MG63 (cell line): Measurements from ENCODE around the gene DTD1. TPM values are rescaled to one million over a fixed set of nuclear protein-coding genes. Genes with fewer than 3 reads are reported as not detected.
"Not testable (repeated sequence)": the region's sequence is repeated elsewhere in the genome, so short reads cannot be mapped to it uniquely, and the experiment has no call there.

Experiments used
- DNase-seq: peaks from one replicate; pipeline ENCODE4 v3.0.0-alpha.2; 2020
- H3K27me3 ChIP-seq: fragments of 250-450 bp; sonication (Bioruptor Pico); 2 replicates; pipeline ENCODE4 v1.5.1; 2020; ENCODE audit warnings: mild to moderate bottlenecking, moderate library complexity
- H3K36me3 ChIP-seq: fragments of 250-450 bp; sonication (Bioruptor Pico); 2 replicates; pipeline ENCODE4 v1.5.1; 2020; ENCODE audit warnings: mild to moderate bottlenecking, moderate library complexity
- H3K4me3 ChIP-seq: fragments of 250-450 bp; sonication (Bioruptor Pico); 2 replicates; pipeline ENCODE4 v1.5.1; 2020; ENCODE audit warnings: mild to moderate bottlenecking, moderate library complexity
- H3K9me3 ChIP-seq: fragments of 250-450 bp; sonication (Bioruptor Pico); 2 replicates; pipeline ENCODE4 v1.5.1; 2020; ENCODE audit warnings: mild to moderate bottlenecking, moderate library complexity
- total RNA-seq: library from RNA; depleted of rRNA; stranded (reverse); fragments of >200 nt; shearing (Covaris generic); gene quantifications from 2 replicates; pipeline ENCODE4 v1.2.3, GENCODE V29; 2014; ENCODE audit warnings: low replicate concordance

The DTD1 gene
- total RNA-seq, 1 experiment from 2014 or later: 48.2 TPM

DNA sequence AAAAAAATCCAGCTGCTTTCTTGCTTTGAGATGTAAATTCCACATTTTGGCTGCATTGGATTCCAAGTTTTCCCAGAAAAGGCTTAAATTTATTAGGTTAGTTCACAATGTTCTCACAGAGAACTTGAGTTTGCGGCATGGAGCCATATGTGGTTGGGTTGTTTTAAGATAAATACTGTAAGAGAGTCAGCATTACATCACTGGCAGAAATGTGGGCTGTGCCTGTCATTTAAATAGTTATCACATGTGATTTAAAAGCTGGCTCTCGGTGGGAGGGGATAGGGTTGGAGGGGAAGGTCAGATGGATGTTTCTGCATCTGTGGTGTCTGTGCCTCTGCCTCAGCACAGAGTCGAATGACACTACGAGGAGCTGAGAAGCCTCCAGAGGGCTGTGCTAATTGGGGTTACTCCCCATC, 151.9 kb downstream of the DTD1 start:
- H3K27me3 ChIP-seq: no peaks in the 10 kb centered on the region
- peak; percentile 27 for DNase-seq
- no peaks in the 10 kb centered on the region for H3K9me3 ChIP-seq
- H3K4me3 ChIP-seq: no peak overlapping the region
- no peaks in the 10 kb centered on the region for H3K36me3 ChIP-seq

DNA sequence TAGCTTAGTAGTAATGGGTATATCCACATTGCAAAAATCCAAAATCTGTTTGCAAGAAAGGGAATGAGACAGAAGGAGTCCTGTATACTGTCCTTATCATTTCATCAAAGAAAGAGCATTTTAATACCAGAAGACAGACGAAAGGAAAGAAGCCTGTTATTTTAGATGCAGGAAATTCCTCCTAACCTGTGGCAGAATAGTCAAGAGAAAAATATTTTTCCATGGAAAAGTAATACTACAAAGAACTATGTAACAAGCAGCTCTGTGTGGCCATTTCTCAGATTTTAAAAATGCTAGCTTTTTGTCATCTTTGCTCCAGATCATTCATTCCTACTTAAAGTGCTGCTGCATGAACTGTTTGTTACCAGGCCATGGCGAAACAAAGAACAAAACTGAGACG, 152.9 kb downstream of the DTD1 start:
- H3K27me3 ChIP-seq: no peaks in the 10 kb centered on the region
- no peaks in the 10 kb centered on the region for H3K9me3 ChIP-seq
- no peak overlapping the region for H3K4me3 ChIP-seq
- DNase-seq: no peak
- no peaks in the 10 kb centered on the region for H3K36me3 ChIP-seq

DNA sequence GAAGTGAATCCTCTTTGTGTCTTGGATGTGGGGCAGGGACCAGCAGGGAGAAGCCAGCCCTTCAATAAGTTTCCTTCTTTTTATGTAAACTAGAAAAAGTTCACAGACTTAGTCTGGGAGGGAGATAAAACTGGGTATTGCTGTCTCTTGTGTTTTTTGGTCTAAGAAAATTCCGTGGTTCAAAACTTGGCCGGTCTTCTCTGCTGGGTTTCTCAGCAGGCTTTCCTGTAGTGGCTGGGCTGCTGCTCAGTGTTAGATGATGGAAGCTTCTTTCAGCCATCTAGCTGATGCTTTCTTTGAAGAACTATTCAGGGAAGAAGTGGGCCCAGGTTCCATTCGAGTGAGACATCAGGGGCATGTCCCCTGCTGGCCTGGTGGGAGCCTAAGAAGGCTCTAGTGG, 155.0 kb downstream of the DTD1 start:
- H3K36me3 ChIP-seq: no peaks in the 10 kb centered on the region

DNA sequence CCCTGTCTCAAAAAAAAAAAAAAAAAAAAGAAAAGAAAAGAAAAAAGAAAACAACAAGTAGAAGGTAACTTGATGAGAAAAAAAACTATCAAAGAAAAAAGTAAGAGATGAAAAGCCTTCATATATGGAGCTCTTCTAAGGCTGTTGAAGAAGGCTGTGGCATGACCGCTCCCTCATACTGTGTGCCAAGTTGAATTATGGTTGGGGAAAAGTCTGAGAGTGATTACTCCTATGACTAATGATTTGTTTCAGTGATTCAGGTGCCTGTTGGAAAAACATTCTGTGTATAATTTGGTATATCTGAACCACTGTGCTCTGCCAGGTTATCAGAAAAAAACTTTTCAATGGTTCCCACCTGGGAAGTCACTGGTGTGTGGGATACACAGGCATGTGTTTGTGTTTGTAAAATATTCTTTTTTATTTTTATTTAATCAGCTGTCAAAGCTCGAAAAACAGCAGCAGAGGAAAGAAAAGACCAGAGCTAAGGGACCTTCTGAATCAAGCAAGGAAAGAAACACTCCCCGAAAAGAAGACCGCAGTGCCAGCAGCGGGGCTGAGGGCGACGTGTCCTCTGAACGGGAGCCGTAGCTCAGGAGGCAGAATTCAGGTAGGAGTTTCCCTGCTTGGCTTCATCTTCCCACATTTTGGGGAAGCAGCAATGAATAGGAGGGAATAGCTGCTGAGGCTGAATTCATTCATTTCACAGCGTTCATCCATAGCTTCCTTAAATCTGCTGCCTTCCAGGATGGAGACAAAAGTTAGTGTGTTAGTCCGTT, 156.0 kb downstream of the DTD1 start:
- H3K4me3 ChIP-seq: no peak overlapping the region
- no peaks in the 10 kb centered on the region for H3K36me3 ChIP-seq
- H3K9me3 ChIP-seq: no peaks in the 10 kb centered on the region
- peak; percentile 4 for DNase-seq
- no peaks in the 10 kb centered on the region for H3K27me3 ChIP-seq

More for the DNA sequence above, 155.0 kb downstream of the DTD1 start:
- H3K4me3 ChIP-seq: no peak overlapping the region
- H3K9me3 ChIP-seq: no peaks in the 10 kb centered on the region
- no peaks in the 10 kb centered on the region for H3K27me3 ChIP-seq
- no peak for DNase-seq

DNA sequence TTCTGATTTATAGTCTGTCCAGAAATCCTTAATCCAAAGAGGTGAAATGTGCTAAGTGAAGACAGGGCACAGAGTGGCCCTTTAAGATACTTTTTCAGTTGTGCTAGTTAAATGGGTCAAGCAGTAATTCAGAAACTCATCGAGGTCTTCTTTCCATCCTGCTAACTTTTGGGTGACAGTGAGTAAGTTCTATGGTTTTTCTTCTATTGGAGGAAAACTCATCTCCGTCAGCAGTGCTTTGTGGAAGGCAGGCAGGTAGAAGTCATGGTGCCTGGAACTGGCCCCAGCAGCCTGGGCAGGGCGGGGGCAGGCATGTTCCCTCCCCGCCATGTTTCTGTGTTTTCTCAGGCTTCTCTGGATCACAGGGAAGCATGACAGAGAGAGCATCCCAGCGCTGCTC, 159.2 kb downstream of the DTD1 start:
- DNase-seq: no peak
- Histone ChIP-seq H3K27me3 (no peaks in the 10 kb centered on the region), H3K4me3 (no peak overlapping the region), H3K36me3 (no peaks in the 10 kb centered on the region), H3K9me3 (no peaks in the 10 kb centered on the region)

DNA sequence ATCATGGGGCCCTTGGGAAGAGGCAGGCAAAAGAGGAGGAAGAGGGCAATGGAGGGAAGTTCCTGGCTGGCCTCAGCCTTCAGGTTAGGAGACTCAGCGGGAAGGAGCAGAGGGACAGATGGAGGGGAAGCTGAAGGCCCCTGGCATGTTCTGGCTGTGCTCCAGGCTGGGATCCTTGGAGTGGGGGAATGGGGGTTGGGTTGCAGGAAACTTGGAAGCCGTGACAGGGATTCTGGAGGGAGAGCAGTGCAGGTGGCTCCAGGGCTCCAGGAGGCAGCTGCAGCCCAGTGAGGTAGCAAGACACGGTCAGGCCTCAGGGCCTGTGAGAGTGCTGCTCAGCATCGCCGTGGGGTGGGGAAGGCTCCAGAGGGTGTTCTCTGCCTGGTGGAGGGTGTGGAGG, 161.1 kb downstream of the DTD1 start:
- DNase-seq: no peak
- H3K36me3 ChIP-seq: no peaks in the 10 kb centered on the region

DNA sequence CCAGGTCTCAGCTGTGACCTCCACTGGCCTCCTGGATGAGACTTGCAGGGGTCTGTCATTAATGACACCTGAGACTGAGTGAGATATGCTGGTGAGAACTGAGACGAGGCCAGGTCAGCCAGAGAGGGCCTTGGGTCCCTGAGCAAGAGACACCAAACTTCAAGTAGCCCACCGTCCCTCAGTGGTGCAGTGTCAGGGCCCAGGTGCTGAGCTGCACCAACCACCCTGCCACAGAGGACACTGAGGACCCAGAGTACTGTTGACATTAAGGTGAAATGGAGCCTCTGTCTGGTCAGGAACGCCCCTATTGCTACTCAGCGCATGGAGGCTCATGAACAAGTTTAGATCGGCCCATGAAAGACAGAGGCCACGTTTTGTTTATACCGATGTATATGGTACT, 161.7 kb downstream of the DTD1 start:
- Histone ChIP-seq H3K4me3 (no peak overlapping the region), H3K9me3 (no peaks in the 10 kb centered on the region), H3K27me3 (no peaks in the 10 kb centered on the region), H3K36me3 (no peaks in the 10 kb centered on the region)
- DNase-seq: no peak

More for the DNA sequence above, 161.1 kb downstream of the DTD1 start:
- Histone ChIP-seq H3K4me3 (no peak overlapping the region), H3K9me3 (no peaks in the 10 kb centered on the region), H3K27me3 (no peaks in the 10 kb centered on the region)

DNA sequence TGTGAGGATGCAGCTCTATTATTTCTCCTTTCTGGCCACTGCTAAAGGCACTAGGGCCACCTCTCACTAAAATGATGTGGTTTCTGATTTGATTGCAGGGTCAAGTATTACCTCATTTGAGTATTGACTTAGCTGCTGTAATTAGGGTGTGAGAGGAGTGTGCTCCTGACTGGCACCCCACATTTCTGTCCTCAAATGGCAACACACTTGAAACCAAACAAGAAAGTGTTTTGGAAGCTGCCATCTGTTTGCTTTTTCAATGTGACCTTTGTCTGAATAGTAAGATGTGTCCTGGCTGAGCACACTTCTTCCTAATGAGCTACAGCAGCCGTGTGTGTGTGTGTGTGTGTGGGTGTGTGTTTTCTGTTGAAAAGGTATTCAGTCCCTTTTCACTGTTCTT, 162.9 kb downstream of the DTD1 start:
- DNase-seq: no peak
- H3K27me3 ChIP-seq: no peaks in the 10 kb centered on the region
- H3K9me3 ChIP-seq: no peaks in the 10 kb centered on the region
- H3K4me3 ChIP-seq: no peak overlapping the region
- H3K36me3 ChIP-seq: no peaks in the 10 kb centered on the region

DNA sequence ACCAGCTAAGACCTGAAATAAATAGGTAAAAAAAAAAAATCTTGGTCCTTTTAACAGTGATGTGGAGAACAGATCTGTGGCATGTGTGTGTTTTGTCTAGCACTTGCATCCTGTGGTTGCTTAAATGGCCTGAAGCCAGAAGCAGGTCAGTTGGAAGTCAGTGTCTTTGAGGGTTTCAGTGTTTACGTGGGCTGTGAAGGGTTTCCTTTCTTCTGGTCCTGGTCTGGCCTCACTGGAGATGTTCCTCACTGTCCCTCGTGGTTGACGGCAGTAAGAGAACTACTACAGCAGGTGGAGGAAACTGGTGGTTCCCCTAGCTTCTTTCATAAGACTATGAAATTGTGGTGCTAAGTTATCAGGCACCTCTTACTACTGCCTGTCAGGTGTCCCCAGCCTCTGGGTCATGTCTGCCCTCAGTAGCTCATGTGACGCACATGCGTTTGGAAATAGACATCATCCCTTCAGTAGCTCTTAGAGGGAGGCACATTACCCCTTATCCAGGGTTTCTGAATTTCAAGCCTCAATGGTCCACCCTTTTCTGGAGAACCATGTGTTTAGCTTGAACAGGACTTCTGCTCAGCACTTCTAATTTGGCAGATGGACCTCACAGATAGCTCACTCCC, 166.3 kb downstream of the DTD1 start:
- DNase-seq: no peak
- Histone ChIP-seq H3K4me3 (no peak overlapping the region), H3K27me3 (no peaks in the 10 kb centered on the region), H3K9me3 (no peaks in the 10 kb centered on the region), H3K36me3 (no peaks in the 10 kb centered on the region)

DNA sequence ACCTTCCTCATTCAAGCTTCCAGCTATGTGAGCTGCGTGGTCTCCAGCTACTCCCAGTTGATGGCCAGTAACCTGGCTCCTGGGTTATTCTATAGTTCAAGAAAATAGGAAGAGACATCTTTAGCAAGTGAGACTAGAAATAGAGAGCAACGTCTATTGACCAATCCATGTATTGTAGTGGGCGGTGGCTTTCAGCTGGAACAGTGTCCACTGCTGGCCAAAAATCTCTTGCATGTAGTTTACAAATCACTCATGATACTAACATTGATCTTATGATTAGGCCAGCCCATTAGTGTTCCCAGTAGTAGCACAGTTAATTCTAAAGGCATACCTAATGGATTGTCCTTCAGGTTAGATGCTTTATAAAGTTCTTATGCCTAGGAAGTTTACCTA, 166.8 kb downstream of the DTD1 start:
- DNase-seq: no peak
- Histone ChIP-seq H3K9me3 (no peaks in the 10 kb centered on the region), H3K4me3 (no peak overlapping the region), H3K27me3 (no peaks in the 10 kb centered on the region), H3K36me3 (no peaks in the 10 kb centered on the region)

DNA sequence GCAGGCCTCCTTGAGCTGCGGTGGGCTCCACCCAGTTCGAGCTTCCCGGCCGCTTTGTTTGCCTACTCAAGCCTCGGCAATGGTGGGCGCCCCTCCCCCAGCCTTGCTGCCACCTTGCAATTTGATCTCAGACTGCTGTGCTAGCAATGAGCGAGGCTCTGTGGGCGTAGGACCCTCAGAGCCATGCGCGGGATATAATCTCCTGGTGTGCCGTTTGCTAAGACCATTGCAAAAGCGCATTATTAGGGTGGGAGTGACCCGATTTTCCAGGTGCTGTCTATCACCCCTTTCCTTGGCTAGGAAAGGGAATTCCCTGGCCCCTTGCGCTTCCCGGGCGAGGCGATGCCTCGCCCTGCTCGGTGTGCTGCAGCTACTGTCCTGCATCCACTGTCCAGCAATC, 173.0 kb downstream of the DTD1 start:
- not testable (repeated sequence) for H3K9me3 ChIP-seq, DNase-seq, H3K27me3 ChIP-seq, H3K36me3 ChIP-seq, H3K4me3 ChIP-seq

DNA sequence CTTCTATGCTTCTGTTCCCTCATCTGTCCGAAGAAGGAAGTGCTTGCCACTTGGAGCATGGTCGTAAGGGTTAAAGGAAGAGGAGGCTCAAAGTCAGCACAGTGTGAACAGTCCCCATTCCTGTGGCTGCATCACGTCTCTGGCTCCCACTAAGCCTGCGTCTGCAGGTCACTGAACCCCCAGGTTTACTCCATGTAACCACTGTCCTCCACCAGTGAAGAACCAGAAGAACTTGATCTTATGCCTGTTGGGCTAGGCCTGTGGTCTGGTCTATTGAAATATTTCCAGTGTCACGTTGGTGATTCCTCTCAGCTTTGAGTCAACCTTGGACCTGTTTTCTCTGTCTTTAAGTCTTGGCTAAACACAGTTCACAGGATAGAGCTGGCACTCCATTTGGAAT, 179.8 kb downstream of the DTD1 start:
- Histone ChIP-seq H3K36me3 (no peaks in the 10 kb centered on the region), H3K9me3 (no peaks in the 10 kb centered on the region), H3K4me3 (no peak overlapping the region), H3K27me3 (no peaks in the 10 kb centered on the region)
- DNase-seq: no peak

DNA sequence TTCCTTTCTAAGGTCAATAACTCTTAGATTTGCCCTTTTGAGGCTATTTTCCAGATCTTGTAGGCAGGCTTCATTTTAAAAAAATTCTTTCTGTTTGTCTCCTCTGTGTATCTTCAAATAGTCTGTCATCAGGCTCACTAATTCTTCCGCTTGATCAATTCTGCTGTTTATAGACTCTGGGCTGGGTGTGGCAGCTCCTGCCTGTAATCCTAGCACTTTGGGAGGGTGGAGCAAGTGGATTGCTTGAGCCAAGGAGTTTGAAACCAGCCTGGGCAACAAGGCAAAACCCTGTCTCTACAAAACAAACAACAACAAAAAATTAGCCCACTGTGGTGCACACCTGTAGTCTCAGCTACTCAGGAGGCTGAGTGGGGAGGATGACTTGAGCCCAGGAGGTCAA, 185.7 kb downstream of the DTD1 start:
- no peaks in the 10 kb centered on the region for H3K9me3 ChIP-seq
- no peak overlapping the region for H3K4me3 ChIP-seq
- H3K36me3 ChIP-seq: no peaks in the 10 kb centered on the region
- H3K27me3 ChIP-seq: no peaks in the 10 kb centered on the region
- DNase-seq: peak; percentile 4

DNA sequence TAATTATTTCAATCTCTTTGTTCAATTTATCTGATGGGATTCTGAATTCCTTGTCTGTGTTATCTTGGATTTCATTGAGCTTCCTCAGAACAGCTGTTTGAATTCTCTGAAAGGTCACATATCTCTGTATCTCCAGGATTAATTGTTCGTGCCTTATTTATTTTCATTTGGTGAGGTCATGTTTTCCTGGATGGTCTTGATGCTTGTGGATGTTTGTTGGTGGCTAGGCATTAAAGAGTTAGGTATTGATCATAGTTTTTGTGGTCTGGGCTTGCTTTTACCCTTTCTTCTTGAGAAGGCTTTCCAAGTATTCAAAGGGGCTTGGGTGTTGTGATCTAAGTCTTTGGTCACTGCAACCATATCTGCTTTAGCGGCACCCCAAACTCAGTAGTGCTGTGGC, 186.4 kb downstream of the DTD1 start:
- H3K4me3 ChIP-seq: no peak overlapping the region
- no peak for DNase-seq

DNA sequence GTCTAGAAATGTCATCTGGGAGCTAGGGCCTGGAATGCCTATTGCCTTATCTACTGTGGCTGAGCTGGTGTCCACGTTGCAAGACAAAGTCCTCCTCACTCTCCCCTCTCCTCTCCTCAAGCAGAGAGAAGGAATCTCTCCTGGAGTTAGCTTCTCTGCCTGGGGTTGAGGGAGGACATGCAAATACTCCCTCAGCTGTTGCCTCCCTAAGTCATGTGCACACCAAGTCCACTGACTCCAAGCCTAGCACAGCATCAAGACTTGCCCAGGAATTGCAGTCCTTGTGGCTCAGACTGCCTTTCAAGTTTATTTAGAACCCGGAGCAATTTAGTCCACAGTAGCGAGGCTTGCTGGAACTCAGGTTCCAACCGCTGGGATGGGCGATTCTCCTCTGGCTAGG, 187.8 kb downstream of the DTD1 start:
- Histone ChIP-seq H3K36me3 (no peaks in the 10 kb centered on the region), H3K27me3 (no peaks in the 10 kb centered on the region), H3K4me3 (no peak overlapping the region), H3K9me3 (no peaks in the 10 kb centered on the region)
- DNase-seq: no peak

More for the DNA sequence above, 186.4 kb downstream of the DTD1 start:
- no peaks in the 10 kb centered on the region for H3K36me3 ChIP-seq
- no peaks in the 10 kb centered on the region for H3K27me3 ChIP-seq
- no peaks in the 10 kb centered on the region for H3K9me3 ChIP-seq

DNA sequence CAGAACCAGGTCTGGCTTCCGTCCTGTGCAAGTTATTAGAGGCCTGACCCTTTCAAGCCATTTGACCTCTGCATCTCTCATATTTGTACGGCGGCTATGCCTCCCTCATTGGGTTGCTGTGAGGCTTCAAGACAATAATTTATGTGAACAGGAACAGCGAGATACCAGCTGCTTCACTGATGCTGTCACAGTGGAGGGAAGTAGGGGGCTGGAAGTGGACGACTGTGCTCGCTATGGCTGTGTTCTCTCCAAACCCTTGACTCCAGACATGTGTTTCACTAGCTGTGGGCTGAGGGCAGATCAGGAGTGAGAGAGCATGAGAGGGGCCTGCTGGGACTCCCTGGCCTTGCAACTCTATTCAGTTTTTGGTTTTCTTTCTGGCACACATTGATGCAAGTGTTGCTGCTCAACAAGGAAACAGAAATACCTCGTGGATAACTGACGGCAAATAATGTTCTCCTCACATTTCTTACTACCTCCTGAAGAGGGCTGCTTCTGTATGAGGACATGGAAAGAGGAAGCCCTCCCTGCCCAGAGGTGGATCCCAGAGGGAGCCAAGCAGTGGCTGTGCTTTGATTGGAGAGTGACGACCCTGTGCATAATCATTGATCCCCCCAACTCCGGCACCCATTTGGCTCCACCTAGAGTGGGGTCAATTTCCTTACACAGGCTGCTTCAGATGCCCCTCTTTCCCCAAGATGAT, 191.0 kb downstream of the DTD1 start:
- no peak for DNase-seq
- H3K36me3 ChIP-seq: no peaks in the 10 kb centered on the region
- no peaks in the 10 kb centered on the region for H3K27me3 ChIP-seq
- H3K9me3 ChIP-seq: no peaks in the 10 kb centered on the region
- H3K4me3 ChIP-seq: no peak overlapping the region

DNA sequence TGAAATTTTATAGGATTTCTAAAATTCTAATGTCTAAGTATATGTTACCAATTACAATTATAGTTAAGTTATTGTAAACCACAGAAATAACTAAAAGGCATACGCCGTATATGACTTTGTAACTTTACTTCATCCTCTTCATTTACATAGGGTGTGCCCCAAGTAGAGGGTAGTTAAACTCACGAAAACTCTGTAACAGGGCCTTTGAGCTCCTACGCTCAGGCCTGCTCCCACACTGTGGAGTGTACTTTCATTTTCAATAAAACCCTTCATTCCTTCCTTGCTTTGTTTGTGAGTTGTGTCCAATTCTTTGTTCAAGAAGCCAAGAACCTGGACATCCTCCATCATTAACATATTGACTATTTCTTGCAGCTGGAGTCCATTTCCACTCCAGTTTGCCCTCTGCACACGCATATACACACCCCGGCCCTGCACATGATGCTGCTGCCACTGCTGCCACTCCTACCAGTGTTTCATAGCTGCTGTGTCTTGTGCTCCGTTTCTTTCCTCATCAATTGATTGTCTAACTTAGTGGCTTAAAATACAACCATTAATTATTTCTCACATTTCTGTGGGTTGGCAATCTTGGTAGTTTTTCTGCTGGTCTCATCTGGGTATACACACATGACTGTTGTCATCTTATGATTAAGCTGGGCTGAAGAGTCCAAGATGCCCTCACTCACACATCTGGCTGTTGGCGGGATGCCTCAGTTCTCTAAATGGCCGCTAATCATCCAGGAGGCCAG, 192.7 kb downstream of the DTD1 start:
- no peak overlapping the region for H3K4me3 ChIP-seq
- H3K9me3 ChIP-seq: no peaks in the 10 kb centered on the region

More for the DNA sequence above, 192.7 kb downstream of the DTD1 start:
- no peaks in the 10 kb centered on the region for H3K27me3 ChIP-seq
- H3K36me3 ChIP-seq: no peaks in the 10 kb centered on the region
- DNase-seq: no peak
